RKO (cell line): ENCODE results near the gene PIGS.

Experiments used
- DNase-seq: peaks from one replicate; pipeline ENCODE4 v3.0.0-alpha.2; 2016; ENCODE audit warnings: low spot score

PIGS gene

GRCh38 chr17:28506763-28507487 is 64.4 kb downstream of the PIGS start:
- no peak for DNase-seq

GRCh38 chr17:28505986-28506665 is 65.2 kb downstream of the PIGS start, which contains the start of gene FOXN1:
Gene FOXN1 (plus strand): TSS chr17:28506348. CDS start chr17:28523970, 17,622 bp downstream.
- no peak for DNase-seq

- DNase-seq, result no peak
These were observed 67.9 kb downstream of the PIGS start for GRCh38 chr17:28503420-28503819.
